ENCODE data around the gene BCL2.

Gene BCL2

GRCh38 chr18:63264871-63265270 lies 54.7 kb downstream of the BCL2 start:
- TF ChIP-seq CTCF (IDR thresholded peaks at IDR 0.05; ENCODE audit: borderline replicate concordance, insufficient read depth, low read depth, low read length) = no peak
- no peak overlapping the region for H3K4me3 ChIP-seq (ENCODE audit: low read depth, low read length)

DNA sequence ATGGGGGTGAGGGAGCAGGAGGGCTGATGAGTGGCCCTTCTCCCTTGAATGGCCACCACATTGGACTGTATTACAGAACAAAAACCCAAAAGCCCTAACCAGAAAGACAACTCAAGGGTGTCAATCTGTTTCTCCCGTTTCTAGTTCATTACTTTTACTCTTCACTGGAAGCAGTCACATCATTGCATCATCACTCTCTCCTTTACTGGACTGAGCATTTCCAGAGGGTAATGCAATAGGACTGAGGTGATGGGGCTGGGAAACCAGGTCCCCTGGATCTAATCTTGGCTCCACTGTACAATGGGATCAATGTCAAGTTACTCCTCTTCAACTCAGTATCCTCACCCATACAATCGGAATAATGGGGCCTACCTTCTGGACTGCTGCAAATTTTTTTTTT lies 56.1 kb downstream of the BCL2 start:
- no peak for TF ChIP-seq CTCF (IDR thresholded peaks at IDR 0.05; ENCODE audit: borderline replicate concordance, insufficient read depth, low read depth, low read length)
- no peak overlapping the region for H3K4me3 ChIP-seq (ENCODE audit: low read depth, low read length)

GRCh38 chr18:63262369-63263335 lies 56.9 kb downstream of the BCL2 start:
- no peak for TF ChIP-seq CTCF (IDR thresholded peaks at IDR 0.05; ENCODE audit: borderline replicate concordance, insufficient read depth, low read depth, low read length)
- H3K4me3 ChIP-seq (ENCODE audit: low read depth, low read length) = no peak overlapping the region

GRCh38 chr18:63261029-63261428 lies 58.5 kb downstream of the BCL2 start:
- no peak overlapping the region for H3K4me3 ChIP-seq (ENCODE audit: low read depth, low read length)
- TF ChIP-seq CTCF (IDR thresholded peaks at IDR 0.05; ENCODE audit: borderline replicate concordance, insufficient read depth, low read depth, low read length) = no peak

DNA sequence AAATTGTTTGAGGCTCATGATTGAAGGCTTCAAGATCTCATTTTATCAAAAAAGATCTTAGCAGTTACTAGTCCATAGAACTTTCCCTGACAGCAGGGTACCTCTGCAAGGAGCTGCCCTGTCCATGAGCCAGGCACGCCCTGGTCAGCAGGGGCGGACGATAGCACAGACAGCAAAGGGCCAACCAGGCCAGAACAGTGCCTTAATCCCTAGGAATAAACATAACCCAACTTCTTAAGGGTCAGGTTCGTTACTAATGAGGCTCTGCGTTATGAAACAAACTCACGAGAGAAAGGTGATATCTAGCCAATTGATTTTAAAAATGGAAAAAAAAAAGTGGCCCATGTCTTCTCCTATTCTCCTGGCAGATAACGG lies 59.2 kb downstream of the BCL2 start:
- no peak for TF ChIP-seq CTCF (IDR thresholded peaks at IDR 0.05; ENCODE audit: borderline replicate concordance, insufficient read depth, low read depth, low read length)
- no peak overlapping the region for H3K4me3 ChIP-seq (ENCODE audit: low read depth, low read length)

- H3K4me3 ChIP-seq (ENCODE audit: low read depth, low read length) = no peak overlapping the region
- no peak for TF ChIP-seq CTCF (IDR thresholded peaks at IDR 0.05; ENCODE audit: borderline replicate concordance, insufficient read depth, low read depth, low read length)
Measured at GRCh38 chr18:63259567-63260379, 59.8 kb downstream of the BCL2 start.

Measured in GM12875 (cell line).